Right cardiac atrium (tissue), 5 donors: ENCODE data around the gene SLC38A8. TPM values are rescaled to one million over a fixed set of nuclear protein-coding genes. Genes with fewer than 3 reads are reported as not detected.

Source experiments
- ATAC-seq, 2 donors: fragments of 200-7000 bp; cut with Tn5 transposase; one replicate each; pipeline versions ENCODE4 v1.8.0 to v1.9.1; 2020; ENCODE audit warnings: moderate library complexity in 2 of 2, mild to moderate bottlenecking in 1 of 2
- DNase-seq, 3 donors: peaks; one replicate each; pipeline ENCODE4 v3.0.0-alpha.2; 2020
- H3K27ac ChIP-seq: one replicate; pipeline ENCODE4 v1.5.1; 2013; ENCODE audit warnings: mild to moderate bottlenecking, low read length, control low read depth, moderate library complexity
- H3K27me3 ChIP-seq: one replicate; pipeline ENCODE4 v1.6.1; 2013; ENCODE audit not compliant: control insufficient read depth, insufficient read depth
- H3K4me1 ChIP-seq: one replicate; pipeline ENCODE4 v1.6.1; 2013; ENCODE audit warnings: low read length; ENCODE audit not compliant: control insufficient read depth, insufficient read depth
- H3K4me3 ChIP-seq: one replicate; pipeline ENCODE4 v1.5.1; 2013; ENCODE audit warnings: low read length, control low read depth
- H3K9me3 ChIP-seq: one replicate; pipeline ENCODE4 v1.6.1; 2013; ENCODE audit warnings: low read length; ENCODE audit not compliant: control insufficient read depth
- WGBS: extraction: QIAGEN DNeasy Blood & Tissue Kit; methylation state at CpG from one replicate; pipeline ENCODE4 v1.1.7; 2013; 5-methylcytosine and 5-hydroxymethylcytosine counted together
- intact Hi-C, 4 donors: fragments of 100-400 bp; cut with DNase I; formaldehyde crosslinking; loops; one replicate each; pipeline versions ENCODE4 v1.11.0 to v1.14.0; 2022 to 2023
- long read RNA-seq, 4 donors: library from polyadenylated mRNA; unstranded; transcript quantifications; one replicate each; pipeline ENCODE4 v2.0.0, GENCODE V29; 2020 to 2021
- polyA plus RNA-seq: library from polyadenylated mRNA; stranded (reverse); fragments of 200-250 nt; gene quantifications from one replicate; pipeline ENCODE4 v1.2.3, GENCODE V29; 2013
- total RNA-seq, 4 donors: library from RNA; stranded (reverse); fragmentation: NEBNext Ultra II Directional; extraction: Animal tissue kit (Norgen Biotek cat#: 25700); gene quantifications; one replicate each; pipeline ENCODE4 v1.2.1, GENCODE V29; 2021
- donor health status: healthy with polysubstance abuse.
- donor health status: DM: no; HTN: yes; CAD: no.
- donor health status: DM: no; HTN: no; CAD: no.
- donor health status: DM: no; HTN: yes; CAD: no; lungs with severe emphysema.
- donor health status: DM: yes; HTN: yes; CAD: no.

Gene SLC38A8
- total RNA-seq (under 1 TPM in 2 of 4 donors, not detected in 2; 0.21 to 0.29 TPM), polyA plus RNA-seq (not detected)
- long read RNA-seq, donor 1, partial matches to known transcripts: 1 of 1 reads
- long read RNA-seq, donor 1, other reads (novel, unspliced or antisense): 0 of 1 reads
- long read RNA-seq, donor 2: 0 reads
- long read RNA-seq, donor 3: 0 reads
- long read RNA-seq, donor 4: 0 reads

DNA sequence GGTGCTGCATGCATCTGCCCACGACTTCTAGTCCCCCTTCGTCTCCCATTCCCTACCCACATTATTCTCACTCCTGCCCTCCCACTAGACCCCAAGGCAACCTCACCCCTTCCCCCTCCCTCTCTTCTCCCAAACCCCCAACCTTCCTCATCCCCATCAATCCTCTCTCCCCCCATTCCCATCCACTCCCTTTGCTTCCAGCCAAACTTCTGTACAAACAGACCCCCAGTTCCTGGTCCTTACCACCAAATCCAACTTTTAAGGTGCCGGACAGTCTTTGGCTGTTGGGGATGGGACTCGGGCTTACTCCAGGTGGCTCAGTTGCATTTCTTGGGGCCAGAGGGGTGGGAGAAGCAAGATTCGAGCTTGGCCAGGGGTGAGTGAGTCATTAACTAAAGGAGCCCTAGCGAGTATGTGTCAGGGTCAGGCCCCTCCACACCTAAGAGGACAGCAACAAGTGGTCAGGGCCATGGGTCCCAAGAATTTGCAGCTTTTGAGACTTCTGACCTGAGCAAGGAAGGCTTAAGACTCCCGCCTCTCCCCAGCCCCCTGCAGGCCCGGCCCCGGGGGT is at the start of gene SLC38A8:
Gene SLC38A8, minus strand, starts transcription at position 488 of the 571 bp plus-strand sequence. CDS start 638 bp downstream, outside the sequence.
- intact Hi-C loops: no loop called here
- no peak for DNase-seq
- Histone ChIP-seq H3K27me3 (no peaks in the 10 kb centered on the region), H3K27ac (no peak within 1 kb of the TSS), H3K9me3 (no peaks in the 10 kb centered on the region), H3K4me3 (no peak within 1 kb of the TSS), H3K4me1 (peaks cover 2% of the 10 kb centered on the region)
- ATAC-seq: no peak
- WGBS: 68% methylated on average over 9 of the region's 9 CpGs

GRCh38 chr16:84091460-84091859 is 48.9 kb upstream of the SLC38A8 start:
- H3K27me3 ChIP-seq: no peaks in the 10 kb centered on the region
- H3K9me3 ChIP-seq: no peaks in the 10 kb centered on the region
- intact Hi-C loops: no loop called here
- DNase-seq (peak in 1 of 3 donors; percentile 33), ATAC-seq (peak; percentile 47 to 68)
- no peak overlapping the region for H3K4me3 ChIP-seq
- WGBS: 58% methylated on average over 10 of the region's 10 CpGs
- no peaks in the 10 kb centered on the region for H3K4me1 ChIP-seq
- no peak overlapping the region for H3K27ac ChIP-seq

- 86% methylated on average over 9 of the region's 9 CpGs for WGBS
- H3K4me3 ChIP-seq: no peak overlapping the region
- ATAC-seq: no peak
These were observed 47.6 kb upstream of the SLC38A8 start for GRCh38 chr16:84090211-84090610.

DNA sequence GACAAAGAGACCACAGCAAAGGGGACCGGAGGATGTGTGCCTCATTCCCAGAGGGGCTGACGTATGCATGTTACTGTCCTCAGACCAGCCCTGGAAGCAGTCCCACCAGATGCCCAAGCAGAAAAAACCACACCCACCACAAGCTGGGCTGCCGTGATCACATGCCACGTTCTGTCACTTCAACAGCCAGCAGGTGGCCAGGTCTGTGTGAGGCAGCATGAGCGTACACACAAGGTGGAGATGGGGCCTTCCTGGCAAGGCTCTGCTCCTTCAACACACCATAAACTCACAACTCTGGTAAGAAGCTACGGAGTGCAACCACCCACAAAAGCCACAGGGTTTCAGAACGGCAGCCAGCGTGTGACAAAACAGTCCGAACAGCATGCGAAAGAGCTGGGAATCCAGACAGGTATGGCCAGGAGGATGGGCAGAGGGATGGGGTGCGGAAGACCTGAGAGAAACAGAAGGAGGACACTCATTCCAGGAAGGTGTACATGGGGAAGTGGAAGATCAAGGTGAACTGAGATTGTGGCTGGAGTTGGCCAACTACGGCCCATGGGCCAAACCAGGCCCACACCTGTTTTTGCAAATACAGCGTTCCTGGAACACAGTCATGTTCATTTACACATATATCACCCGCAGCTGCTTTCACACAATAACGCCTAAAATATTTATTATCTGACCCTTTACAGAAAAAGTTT is 46.2 kb upstream of the SLC38A8 start:
- no peaks in the 10 kb centered on the region for H3K9me3 ChIP-seq

More at GRCh38 chr16:84090211-84090610, 47.6 kb upstream of the SLC38A8 start:
- no peaks in the 10 kb centered on the region for H3K9me3 ChIP-seq
- no peak for DNase-seq
- H3K27ac ChIP-seq: no peak overlapping the region
- H3K4me1 ChIP-seq: no peaks in the 10 kb centered on the region
- intact Hi-C loops: no loop called here
- no peaks in the 10 kb centered on the region for H3K27me3 ChIP-seq

DNA sequence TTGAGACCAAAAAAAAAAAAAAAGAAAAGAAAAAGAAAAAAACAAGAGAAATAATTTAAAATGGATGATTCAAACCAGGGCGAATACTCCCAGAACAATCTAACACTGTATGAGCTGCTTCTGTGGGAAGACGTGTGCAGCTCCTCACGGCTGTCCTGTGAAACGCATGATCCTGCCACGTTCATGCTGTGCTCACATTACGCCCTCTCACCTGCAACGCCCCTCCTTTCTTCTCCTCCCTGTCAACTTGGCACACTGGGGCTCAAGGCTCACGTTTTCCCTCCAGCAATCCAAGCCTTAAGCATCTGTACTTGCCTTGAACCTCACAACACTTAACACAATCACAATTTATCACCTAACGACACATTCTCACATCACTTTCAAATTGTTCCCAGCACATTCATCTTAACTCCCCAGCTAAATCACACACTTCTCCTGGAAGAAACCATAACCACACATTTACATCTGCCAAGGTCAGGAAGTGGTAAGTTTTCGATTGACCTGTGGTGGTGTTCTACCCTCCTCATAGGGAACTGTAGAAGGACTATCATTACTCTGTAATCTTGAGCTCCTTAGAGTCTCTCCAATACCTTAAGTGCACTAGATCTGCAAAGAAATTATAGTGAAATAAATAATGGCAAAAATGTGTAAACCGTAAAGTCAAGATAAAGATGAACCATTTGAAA is 45.0 kb upstream of the SLC38A8 start:
- no peaks in the 10 kb centered on the region for H3K27me3 ChIP-seq
- DNase-seq (peak in 2 of 3 donors; percentile 26 to 32), ATAC-seq (peak; percentile 9 to 38)
- no peaks in the 10 kb centered on the region for H3K4me1 ChIP-seq
- no peaks in the 10 kb centered on the region for H3K9me3 ChIP-seq
- H3K27ac ChIP-seq: peak overlapping the region; percentile 28
- no peak overlapping the region for H3K4me3 ChIP-seq
- intact Hi-C loops: loop anchor here in 1 of 4 donors (10.0 kb wide), 2 partner anchors 87 to 397 kb away; no protein-coding TSS in a partner anchor
- WGBS: 72% methylated on average over 11 of the region's 11 CpGs

More for the DNA sequence above, 46.2 kb upstream of the SLC38A8 start:
- no peaks in the 10 kb centered on the region for H3K4me1 ChIP-seq
- intact Hi-C loops: loop anchor here in 1 of 4 donors (10.0 kb wide), 2 partner anchors 86 to 396 kb away; no protein-coding TSS in a partner anchor
- ATAC-seq (peak; percentile 28 to 56), DNase-seq (peak in 2 of 3 donors; percentile 57 to 78)
- H3K27me3 ChIP-seq: no peaks in the 10 kb centered on the region
- peak overlapping the region; percentile 30 for H3K27ac ChIP-seq
- WGBS: 76% methylated on average over 15 of the region's 15 CpGs
- no peak overlapping the region for H3K4me3 ChIP-seq

DNA sequence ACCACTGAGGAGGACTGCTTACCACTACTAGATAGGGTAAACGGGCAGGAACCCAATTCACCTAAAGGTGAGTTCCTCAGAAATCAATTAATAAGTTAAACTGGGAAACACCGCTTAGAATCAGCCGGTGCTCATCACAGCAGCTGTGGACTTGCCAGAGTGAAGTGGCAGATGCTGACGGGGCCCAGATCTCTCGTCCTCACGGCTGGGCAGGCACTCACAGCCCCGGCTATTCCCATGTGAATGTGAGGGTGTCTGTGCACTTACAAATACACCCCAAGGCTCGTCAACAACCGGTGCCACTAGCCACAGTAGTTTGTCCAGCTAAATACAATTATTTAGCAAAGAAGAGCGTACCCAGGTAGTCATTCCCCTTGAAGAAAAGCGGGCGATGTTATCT is 44.4 kb upstream of the SLC38A8 start:
- intact Hi-C loops: loop anchor here in 1 of 4 donors (10.0 kb wide), 2 partner anchors 88 to 398 kb away; no protein-coding TSS in a partner anchor
- Histone ChIP-seq H3K27ac (peak overlapping the region; percentile 87), H3K9me3 (no peaks in the 10 kb centered on the region), H3K4me3 (no peak overlapping the region), H3K27me3 (no peaks in the 10 kb centered on the region), H3K4me1 (no peaks in the 10 kb centered on the region)
- 65% methylated on average over 12 of the region's 12 CpGs for WGBS
- DNase-seq (no peak), ATAC-seq (no peak)

DNA sequence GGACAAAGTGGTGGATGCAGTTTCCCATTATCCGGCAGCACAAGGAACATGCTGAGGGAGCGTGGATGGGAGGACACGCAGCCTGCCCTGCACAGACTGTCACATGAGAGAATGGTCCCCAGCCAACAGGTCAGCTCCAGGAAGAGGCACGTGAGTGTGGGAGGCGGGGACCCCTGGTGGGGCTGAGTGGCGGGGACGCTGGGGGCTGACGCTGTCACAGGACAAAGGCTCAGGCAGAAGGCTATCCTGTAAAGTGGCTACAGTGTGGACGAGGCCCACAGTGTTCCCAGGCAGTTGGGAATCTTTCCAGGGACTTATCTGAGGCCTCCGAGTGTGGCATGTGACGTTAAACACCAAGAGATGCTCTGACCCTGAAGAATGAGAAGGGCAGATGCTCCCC is 43.7 kb upstream of the SLC38A8 start:
- intact Hi-C loops: loop anchor here in 1 of 4 donors (10.0 kb wide), 2 partner anchors 88 to 398 kb away; no protein-coding TSS in a partner anchor
- Histone ChIP-seq H3K27me3 (no peaks in the 10 kb centered on the region), H3K4me3 (no peak overlapping the region), H3K4me1 (no peaks in the 10 kb centered on the region), H3K9me3 (no peaks in the 10 kb centered on the region), H3K27ac (peak overlapping the region; percentile 31)
- 46% methylated on average over 11 of the region's 11 CpGs for WGBS
- DNase-seq (peak; percentile 69 to 85 (median 83)), ATAC-seq (peak; percentile 85 to 90)

- no peak for ATAC-seq
- H3K9me3 ChIP-seq: no peaks in the 10 kb centered on the region
- intact Hi-C loops: loop anchor here in 1 of 4 donors (10.0 kb wide), 2 partner anchors 89 to 399 kb away; no protein-coding TSS in a partner anchor
- WGBS: 25% methylated on average over 6 of the region's 6 CpGs
- peak overlapping the region; percentile 31 for H3K27ac ChIP-seq
- DNase-seq: no peak
- no peak overlapping the region for H3K4me3 ChIP-seq
- no peaks in the 10 kb centered on the region for H3K4me1 ChIP-seq
- no peaks in the 10 kb centered on the region for H3K27me3 ChIP-seq
These were observed 43.2 kb upstream of the SLC38A8 start for GRCh38 chr16:84085773-84086172.

- Histone ChIP-seq H3K4me3 (no peak overlapping the region), H3K4me1 (peaks cover 3% of the 10 kb centered on the region), H3K9me3 (no peaks in the 10 kb centered on the region), H3K27me3 (no peaks in the 10 kb centered on the region), H3K27ac (no peak overlapping the region)
- 84% methylated on average over 8 of the region's 8 CpGs for WGBS
- intact Hi-C loops: loop anchor here in 1 of 4 donors (10.0 kb wide), 2 partner anchors 90 to 400 kb away; no protein-coding TSS in a partner anchor
- ATAC-seq (no peak), DNase-seq (no peak)
These were observed 42.7 kb upstream of the SLC38A8 start for GRCh38 chr16:84085271-84085667.

GRCh38 chr16:84084570-84085270 is 42.1 kb upstream of the SLC38A8 start:
- DNase-seq: peak in 2 of 3 donors; percentile 52 to 78
- Histone ChIP-seq H3K27me3 (no peaks in the 10 kb centered on the region), H3K27ac (no peak overlapping the region), H3K4me1 (peaks cover 4% of the 10 kb centered on the region), H3K4me3 (no peak overlapping the region), H3K9me3 (no peaks in the 10 kb centered on the region)
- intact Hi-C loops: loop anchor here in 1 of 4 donors (10.0 kb wide), 2 partner anchors 90 to 400 kb away; no protein-coding TSS in a partner anchor
- WGBS: 56% methylated on average over 11 of the region's 11 CpGs
- peak in 1 of 2 donors; percentile 24 for ATAC-seq
